ENCODE measurements around the gene ASB2.

The ASB2 gene

DNA sequence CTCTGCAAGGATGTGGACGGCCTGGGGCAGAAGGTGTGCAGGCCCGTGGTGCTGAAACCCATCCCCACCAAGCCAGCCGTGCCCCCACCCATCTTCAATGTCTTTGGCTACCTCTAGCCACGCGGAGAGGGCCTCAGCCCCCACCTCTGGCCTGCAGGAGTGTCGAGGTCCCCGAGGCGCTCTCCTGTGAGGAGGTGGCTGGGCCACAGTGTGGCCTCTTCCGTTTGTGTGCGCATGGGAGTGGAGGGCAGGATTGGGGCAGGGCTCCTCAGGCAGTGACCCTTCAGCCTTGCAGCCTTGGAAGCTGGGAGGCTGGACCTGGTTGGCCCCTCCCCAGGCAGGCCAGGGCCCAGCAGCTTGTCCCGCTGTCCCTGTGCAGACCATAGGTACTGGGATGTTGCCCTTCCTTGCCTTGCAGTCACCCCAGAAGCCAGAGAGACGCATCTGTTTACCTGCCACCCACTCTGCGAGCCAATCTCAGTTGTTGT, 47.3 kb downstream of the ASB2 start:
- H3K9ac ChIP-seq (ENCODE audit: low read depth, low read length) = no peak overlapping the region
- no peak overlapping the region for H3K4me3 ChIP-seq (ENCODE audit: low read length)
- no peaks in the 10 kb centered on the region for H3K4me1 ChIP-seq (ENCODE audit: control insufficient read depth, insufficient read depth, low read length)
- H3K27me3 ChIP-seq (ENCODE audit: control insufficient read depth, insufficient read depth, low read length) = peaks cover 19% of the 10 kb centered on the region
- H3K36me3 ChIP-seq (ENCODE audit: insufficient read depth, low read length) = no peaks in the 10 kb centered on the region
- H3K4me2 ChIP-seq (ENCODE audit: low read length) = no peak overlapping the region
- H3K9me3 ChIP-seq (replicated peaks; ENCODE audit: low read length) = no peaks in the 10 kb centered on the region

DNA sequence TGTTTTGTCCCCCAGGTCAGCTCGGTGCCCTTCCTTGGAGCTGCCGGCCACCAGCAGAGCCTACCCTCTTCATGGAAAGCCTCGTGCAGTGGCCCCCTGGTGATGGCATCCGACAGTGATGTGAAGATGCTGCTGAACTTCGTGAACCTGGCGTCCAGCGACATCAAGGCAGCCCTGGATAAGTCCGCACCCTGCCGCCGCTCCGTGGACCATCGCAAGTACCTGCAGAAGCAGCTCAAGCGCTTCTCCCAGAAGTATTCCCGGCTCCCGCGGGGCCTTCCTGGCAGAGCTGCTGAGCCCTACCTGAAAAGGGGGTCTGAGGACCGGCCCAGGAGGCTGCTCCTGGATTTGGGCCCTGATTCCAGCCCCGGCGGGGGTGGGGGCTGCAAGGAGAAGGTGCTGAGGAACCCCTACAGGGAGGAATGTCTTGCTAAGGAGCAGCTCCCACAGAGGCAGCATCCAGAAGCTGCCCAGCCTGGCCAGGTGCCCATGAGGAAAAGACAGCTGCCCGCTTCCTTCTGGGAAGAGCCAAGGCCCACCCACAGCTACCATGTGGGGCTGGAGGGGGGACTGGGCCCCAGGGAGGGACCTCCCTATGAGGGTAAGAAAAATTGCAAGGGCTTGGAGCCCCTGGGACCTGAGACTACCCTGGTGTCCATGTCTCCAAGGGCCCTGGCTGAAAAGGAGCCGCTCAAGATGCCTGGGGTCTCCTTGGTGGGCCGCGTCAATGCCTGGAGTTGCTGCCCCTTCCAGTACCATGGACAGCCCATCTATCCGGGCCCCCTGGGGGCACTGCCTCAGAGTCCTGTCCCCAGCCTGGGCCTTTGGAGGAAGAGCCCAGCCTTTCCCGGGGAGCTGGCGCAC, 48.0 kb downstream of the ASB2 start:
- Histone ChIP-seq H3K4me3 (ENCODE audit: low read length) (no peak overlapping the region), H3K4me1 (ENCODE audit: control insufficient read depth, insufficient read depth, low read length) (no peaks in the 10 kb centered on the region), H3K4me2 (ENCODE audit: low read length) (no peak overlapping the region), H3K9me3 (replicated peaks; ENCODE audit: low read length) (no peaks in the 10 kb centered on the region), H3K36me3 (ENCODE audit: insufficient read depth, low read length) (no peaks in the 10 kb centered on the region), H3K27me3 (ENCODE audit: control insufficient read depth, insufficient read depth, low read length) (peaks cover 19% of the 10 kb centered on the region), H3K9ac (ENCODE audit: low read depth, low read length) (no peak overlapping the region)

DNA sequence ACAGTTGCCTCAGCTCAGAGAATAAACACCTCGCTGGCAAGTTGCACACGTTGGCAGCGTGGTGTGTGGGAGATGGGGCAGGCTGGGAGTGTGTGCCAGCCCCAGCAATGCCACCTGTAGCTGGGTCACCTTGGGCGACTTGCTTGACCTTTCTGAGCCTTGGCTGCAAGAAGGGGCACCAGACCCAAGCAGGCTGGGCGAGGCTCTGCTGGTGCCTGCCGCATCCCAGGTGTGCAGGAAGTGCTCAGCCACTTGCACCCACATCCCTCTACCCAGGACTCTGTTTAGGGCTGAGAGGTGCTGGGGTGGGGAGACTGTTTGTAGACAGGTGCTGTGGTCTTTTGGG, 48.6 kb downstream of the ASB2 start:
- Histone ChIP-seq H3K4me2 (ENCODE audit: low read length) (no peak overlapping the region), H3K27me3 (ENCODE audit: control insufficient read depth, insufficient read depth, low read length) (peaks cover 19% of the 10 kb centered on the region), H3K36me3 (ENCODE audit: insufficient read depth, low read length) (no peaks in the 10 kb centered on the region), H3K4me3 (ENCODE audit: low read length) (no peak overlapping the region), H3K9ac (ENCODE audit: low read depth, low read length) (no peak overlapping the region), H3K9me3 (replicated peaks; ENCODE audit: low read length) (no peaks in the 10 kb centered on the region), H3K4me1 (ENCODE audit: control insufficient read depth, insufficient read depth, low read length) (no peaks in the 10 kb centered on the region)

DNA sequence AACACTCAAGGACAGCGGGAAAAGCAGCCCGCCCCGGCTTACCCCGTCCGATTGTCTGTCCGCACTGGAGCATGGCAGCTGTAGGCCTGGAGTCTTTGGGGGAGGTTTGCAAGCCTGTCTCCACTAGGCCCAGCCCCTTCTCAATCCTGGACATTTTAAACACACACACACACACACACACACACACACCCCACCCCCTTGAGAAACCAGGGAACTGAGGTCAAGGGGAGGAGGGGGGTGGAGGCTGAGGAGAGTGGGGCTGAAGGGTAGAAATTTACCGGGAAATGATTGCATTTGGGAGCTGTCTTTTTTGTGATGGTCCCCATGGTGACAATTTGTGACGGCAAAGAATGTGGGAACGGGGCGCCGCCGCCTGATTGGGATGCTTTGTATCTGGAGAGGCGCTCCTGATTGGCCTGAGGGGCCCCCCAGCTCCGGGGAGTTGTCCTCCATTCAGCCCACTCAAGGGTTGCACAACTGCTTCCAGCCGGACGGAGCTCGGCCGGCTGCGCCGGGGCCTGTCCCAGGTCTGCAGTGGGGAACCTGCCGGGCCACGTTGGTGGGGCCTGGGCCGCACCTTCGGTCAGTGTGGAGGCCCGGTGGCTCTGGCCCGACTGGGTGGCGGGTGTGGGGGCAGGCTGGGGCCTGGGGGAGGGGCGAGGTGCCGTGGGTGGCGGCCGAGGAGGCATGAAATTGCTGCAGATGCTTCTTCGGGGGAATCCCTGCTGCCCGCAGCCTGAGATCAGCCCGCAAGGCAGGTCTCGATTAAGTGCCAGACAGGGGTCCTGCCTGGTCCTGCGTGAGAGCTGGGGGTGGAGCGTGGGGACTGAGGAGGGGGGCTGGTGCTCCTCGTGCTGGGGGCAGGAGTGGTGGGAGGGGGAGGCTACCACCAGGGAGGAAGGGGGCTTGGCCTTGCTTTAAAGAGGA, 49.2 kb downstream of the ASB2 start, which contains the start of gene FAM181A:
TSS of gene FAM181A (plus strand) at position 472 of the 927 bp plus-strand sequence. CDS start 942 bp downstream, outside the sequence.
- no peak within 1 kb of the TSS for H3K9ac ChIP-seq (ENCODE audit: low read depth, low read length)

DNA sequence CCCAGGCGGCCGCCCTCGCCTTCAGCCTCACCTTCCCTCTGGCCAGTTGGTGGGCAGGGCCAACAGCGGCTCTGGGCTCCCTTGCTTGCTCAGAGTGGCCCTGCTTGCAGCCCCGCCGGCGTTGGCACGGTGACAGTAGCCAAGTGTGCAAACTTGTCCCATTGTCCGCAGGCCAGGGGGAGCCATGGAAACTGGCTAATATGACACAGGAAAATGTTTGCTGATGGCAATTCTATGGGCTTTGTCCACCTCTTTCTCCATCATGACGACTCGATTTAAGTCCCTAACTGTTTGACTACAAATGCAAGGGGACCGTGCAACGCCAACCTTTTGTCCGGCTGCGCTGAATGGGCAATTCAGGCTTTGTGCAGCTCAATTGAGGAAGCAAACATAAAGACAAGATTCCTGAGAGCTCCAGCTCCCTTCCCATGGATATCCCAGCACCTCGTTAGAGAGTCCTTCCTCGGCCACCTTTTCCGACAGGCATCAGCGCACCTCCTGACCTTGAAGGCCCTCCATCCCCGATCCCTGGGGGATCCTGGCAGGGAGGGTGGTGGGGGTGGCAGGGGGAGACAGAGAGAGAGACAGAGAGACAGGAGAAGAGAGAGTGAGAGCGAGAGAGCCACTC, 50.0 kb downstream of the ASB2 start:
- Histone ChIP-seq H3K9ac (ENCODE audit: low read depth, low read length) (no peak overlapping the region), H3K4me3 (ENCODE audit: low read length) (no peak overlapping the region), H3K36me3 (ENCODE audit: insufficient read depth, low read length) (no peaks in the 10 kb centered on the region), H3K9me3 (replicated peaks; ENCODE audit: low read length) (no peaks in the 10 kb centered on the region), H3K27me3 (ENCODE audit: control insufficient read depth, insufficient read depth, low read length) (peaks cover 19% of the 10 kb centered on the region), H3K4me1 (ENCODE audit: control insufficient read depth, insufficient read depth, low read length) (no peaks in the 10 kb centered on the region), H3K4me2 (ENCODE audit: low read length) (no peak overlapping the region)

More for the DNA sequence above, 49.2 kb downstream of the ASB2 start, which contains the start of gene FAM181A:
- Histone ChIP-seq H3K9me3 (replicated peaks; ENCODE audit: low read length) (no peaks in the 10 kb centered on the region), H3K27me3 (ENCODE audit: control insufficient read depth, insufficient read depth, low read length) (peaks cover 19% of the 10 kb centered on the region), H3K4me1 (ENCODE audit: control insufficient read depth, insufficient read depth, low read length) (no peaks in the 10 kb centered on the region), H3K36me3 (ENCODE audit: insufficient read depth, low read length) (no peaks in the 10 kb centered on the region), H3K4me3 (ENCODE audit: low read length) (no peak within 1 kb of the TSS), H3K4me2 (ENCODE audit: low read length) (no peak within 1 kb of the TSS)

DNA sequence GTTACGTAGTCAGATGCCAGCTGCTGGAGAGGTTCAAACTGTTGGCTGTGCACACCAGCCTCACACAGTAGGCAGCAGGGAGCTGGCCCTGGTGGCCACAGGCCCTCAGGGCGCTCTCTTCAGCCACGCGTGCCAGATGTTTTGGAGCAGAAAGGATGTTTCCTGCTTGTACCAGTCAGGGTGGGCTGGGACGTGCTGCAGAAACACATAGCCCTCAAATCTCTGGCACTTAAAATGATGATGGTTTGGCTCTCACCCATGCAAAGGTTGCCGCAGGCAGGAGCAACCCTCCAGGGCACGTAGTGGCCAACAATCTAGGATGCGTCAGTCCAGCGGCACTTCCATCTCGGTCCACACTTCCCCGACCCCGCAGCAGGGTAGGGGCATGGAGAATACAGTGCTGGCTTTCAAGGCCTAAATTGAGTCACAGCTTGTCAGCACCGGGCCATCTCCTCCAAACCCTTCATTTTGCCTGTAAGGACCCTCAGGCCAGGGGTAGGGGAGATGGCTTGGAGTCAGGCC, 50.9 kb downstream of the ASB2 start:
- H3K9me3 ChIP-seq (replicated peaks; ENCODE audit: low read length) = no peaks in the 10 kb centered on the region
- no peaks in the 10 kb centered on the region for H3K4me1 ChIP-seq (ENCODE audit: control insufficient read depth, insufficient read depth, low read length)
- no peak overlapping the region for H3K4me2 ChIP-seq (ENCODE audit: low read length)
- no peak overlapping the region for H3K9ac ChIP-seq (ENCODE audit: low read depth, low read length)
- H3K4me3 ChIP-seq (ENCODE audit: low read length) = no peak overlapping the region
- no peaks in the 10 kb centered on the region for H3K36me3 ChIP-seq (ENCODE audit: insufficient read depth, low read length)
- H3K27me3 ChIP-seq (ENCODE audit: control insufficient read depth, insufficient read depth, low read length) = peaks cover 19% of the 10 kb centered on the region

DNA sequence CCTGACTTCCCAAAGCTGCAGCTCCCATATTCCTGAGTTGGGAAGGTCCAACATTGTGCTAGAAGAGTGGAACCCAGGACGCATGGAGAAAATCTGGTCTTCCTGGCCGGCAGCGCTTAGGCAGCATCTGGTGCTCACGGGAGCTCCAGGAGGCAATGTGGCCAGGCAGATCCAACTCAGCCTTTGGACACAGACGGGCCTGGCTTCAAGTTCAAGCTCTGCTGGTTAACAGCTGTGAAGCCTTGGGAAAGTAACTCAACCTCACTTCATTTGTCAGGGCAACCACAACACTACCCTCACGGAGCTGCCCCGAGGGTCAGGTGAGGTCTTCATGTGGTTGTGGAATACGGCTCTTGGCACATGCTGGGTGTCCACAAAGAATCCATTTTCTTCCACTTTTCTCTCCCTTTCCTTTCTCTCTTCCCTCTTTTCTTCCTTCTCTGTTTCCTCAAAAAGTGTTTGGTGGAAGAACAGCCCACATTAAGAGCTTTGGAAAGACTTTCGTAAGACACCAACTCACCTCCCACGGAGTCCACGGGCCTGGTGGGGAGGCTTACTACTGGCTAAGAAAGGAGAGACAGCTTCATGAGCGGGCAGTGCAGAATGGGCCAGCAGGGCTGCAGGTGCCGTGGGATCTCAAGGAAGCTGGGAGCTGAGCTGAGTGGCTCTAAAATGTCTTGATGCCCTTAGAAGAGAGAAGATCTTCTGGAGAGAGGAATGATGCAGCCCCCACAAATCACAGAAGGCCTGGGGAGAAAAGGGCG, 51.6 kb downstream of the ASB2 start:
- no peaks in the 10 kb centered on the region for H3K9me3 ChIP-seq (replicated peaks; ENCODE audit: low read length)
- H3K27me3 ChIP-seq (ENCODE audit: control insufficient read depth, insufficient read depth, low read length) = peaks cover 19% of the 10 kb centered on the region
- no peak overlapping the region for H3K9ac ChIP-seq (ENCODE audit: low read depth, low read length)

DNA sequence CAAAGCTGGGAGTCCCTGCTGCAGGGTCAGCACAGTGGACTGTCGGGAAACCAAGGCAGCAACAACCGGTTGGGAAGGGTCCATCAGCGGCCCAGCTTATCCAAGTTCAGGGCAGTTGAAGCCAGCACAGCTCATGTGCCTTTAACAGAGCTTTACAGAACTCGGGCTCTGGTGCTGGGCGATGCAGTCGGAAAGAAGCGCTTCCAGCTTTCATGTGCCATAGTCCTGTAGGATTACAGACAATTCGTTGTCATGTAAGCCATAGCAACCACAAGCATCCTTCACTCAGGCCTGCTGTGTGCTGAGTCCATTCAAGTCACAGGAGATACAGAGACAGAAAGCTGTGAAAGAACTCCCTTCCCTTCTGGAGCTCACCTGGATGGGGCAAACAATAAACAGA, 52.7 kb downstream of the ASB2 start:
- Histone ChIP-seq H3K27me3 (ENCODE audit: control insufficient read depth, insufficient read depth, low read length) (peaks cover 19% of the 10 kb centered on the region), H3K4me1 (ENCODE audit: control insufficient read depth, insufficient read depth, low read length) (no peaks in the 10 kb centered on the region), H3K4me2 (ENCODE audit: low read length) (no peak overlapping the region), H3K9me3 (replicated peaks; ENCODE audit: low read length) (peaks cover 3% of the 10 kb centered on the region), H3K36me3 (ENCODE audit: insufficient read depth, low read length) (no peaks in the 10 kb centered on the region), H3K4me3 (ENCODE audit: low read length) (no peak overlapping the region), H3K9ac (ENCODE audit: low read depth, low read length) (no peak overlapping the region)

More for the DNA sequence above, 51.6 kb downstream of the ASB2 start:
- Histone ChIP-seq H3K4me3 (ENCODE audit: low read length) (no peak overlapping the region), H3K4me2 (ENCODE audit: low read length) (no peak overlapping the region), H3K4me1 (ENCODE audit: control insufficient read depth, insufficient read depth, low read length) (no peaks in the 10 kb centered on the region), H3K36me3 (ENCODE audit: insufficient read depth, low read length) (no peaks in the 10 kb centered on the region)

DNA sequence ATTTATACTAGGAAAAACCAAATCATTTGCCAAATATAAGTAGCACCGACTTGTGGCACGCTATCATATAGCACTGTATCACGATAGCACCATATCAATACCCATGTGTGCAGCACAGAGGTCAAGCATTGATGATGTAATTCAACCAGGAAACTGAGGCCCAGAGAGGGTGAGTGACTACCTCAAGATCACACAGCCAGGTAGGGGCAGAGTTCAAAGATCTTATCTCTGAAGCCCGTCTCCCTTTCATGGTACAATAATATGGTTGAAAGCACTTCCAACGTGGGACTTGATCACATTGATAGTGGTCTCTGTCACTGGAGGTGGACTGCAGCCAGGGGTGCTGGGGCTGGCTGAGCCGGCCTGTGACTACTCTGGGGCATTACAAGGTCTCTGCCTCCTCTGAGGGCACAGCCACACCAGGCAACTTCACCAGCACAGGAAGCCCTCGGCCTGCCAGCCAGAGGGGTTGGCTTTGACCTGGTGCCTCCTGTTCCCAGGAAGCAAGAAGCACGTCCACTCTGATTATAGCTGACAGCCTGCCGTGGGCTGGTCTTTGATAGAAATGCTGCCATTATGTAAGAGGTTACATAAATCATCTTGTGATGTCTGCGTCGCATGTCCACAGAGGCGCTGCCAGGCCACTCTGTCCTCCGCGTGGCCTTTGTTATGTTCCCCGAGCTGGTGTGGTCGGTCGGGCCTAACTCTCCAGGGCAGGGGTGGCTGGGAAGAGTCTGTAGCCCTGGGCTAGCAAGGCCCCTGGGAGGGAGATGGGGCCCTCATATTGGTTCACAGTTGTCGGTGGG, 55.2 kb downstream of the ASB2 start:
- Histone ChIP-seq H3K4me2 (ENCODE audit: low read length) (no peak overlapping the region), H3K36me3 (ENCODE audit: insufficient read depth, low read length) (no peaks in the 10 kb centered on the region), H3K9me3 (replicated peaks; ENCODE audit: low read length) (peaks cover 3% of the 10 kb centered on the region)

DNA sequence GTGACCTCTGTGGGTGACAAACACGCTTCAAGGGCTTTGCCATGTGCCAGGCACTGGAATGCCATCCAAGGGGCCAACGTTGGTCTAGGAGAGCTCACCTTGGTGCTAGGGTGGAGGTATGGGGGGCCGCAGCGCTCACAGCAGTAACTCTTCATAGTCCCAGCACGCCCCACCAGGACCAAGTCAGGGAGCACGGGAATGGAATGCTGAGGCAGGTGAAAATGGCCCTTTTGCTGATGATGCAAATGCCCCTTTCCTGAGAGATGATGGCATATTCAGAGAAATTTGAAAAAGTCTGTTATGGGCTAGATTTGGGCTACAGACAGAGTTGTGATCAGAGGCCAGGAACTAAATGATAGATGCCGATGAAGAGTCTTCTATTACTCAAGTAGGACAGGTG, 59.2 kb downstream of the ASB2 start:
- Histone ChIP-seq H3K36me3 (ENCODE audit: insufficient read depth, low read length) (no peaks in the 10 kb centered on the region), H3K9ac (ENCODE audit: low read depth, low read length) (no peak overlapping the region), H3K4me2 (ENCODE audit: low read length) (no peak overlapping the region), H3K4me1 (ENCODE audit: control insufficient read depth, insufficient read depth, low read length) (no peaks in the 10 kb centered on the region), H3K27me3 (ENCODE audit: control insufficient read depth, insufficient read depth, low read length) (no peaks in the 10 kb centered on the region), H3K9me3 (replicated peaks; ENCODE audit: low read length) (peaks cover 3% of the 10 kb centered on the region), H3K4me3 (ENCODE audit: low read length) (no peak overlapping the region)

More for the DNA sequence above, 55.2 kb downstream of the ASB2 start:
- Histone ChIP-seq H3K9ac (ENCODE audit: low read depth, low read length) (no peak overlapping the region), H3K4me1 (ENCODE audit: control insufficient read depth, insufficient read depth, low read length) (no peaks in the 10 kb centered on the region), H3K4me3 (ENCODE audit: low read length) (no peak overlapping the region), H3K27me3 (ENCODE audit: control insufficient read depth, insufficient read depth, low read length) (peaks cover 14% of the 10 kb centered on the region)

Data from skeletal muscle satellite cell (primary cell).